ENCODE results near the gene WFIKKN1.

DNA sequence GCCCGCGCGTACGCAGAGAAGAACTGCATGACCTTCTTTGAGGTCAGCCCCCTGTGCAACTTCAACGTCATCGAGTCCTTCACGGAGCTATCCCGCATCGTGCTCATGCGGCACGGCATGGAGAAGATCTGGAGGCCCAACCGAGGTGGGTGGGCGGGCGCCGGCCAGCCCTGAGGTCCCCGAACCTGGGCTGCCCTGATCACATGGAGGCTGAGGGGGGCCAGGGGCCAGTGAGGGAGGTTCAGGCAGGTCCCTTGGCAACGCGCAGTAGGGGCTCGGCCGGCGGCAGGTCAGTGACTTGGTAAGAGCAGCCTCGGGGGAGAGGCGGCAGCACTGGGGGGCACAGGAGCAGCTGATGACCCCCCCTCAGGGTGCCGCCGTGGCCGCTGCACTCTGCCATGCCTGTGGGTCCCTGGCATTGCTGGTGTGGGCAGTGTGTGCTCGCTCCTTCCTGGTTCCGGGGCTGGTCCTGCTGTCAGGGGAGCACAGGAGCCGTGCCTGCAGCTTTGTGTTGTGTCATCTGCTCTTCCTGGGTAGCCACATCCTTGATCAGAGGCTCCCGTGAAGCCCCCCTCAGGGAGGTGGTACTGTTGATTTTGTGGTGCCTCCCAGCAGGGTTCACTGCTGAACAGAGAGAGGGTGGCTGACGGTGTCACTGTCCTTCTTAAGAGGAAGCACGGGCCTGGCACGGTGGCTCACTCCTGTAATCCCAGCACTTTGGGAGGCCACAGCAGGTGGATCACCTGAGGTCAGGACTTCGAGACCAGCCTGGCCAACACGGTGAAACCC is 4.6 kb upstream of the WFIKKN1 start:
- no peak for TF ChIP-seq ZC3H10 (CRISPR knock-in tag; IDR thresholded peaks at IDR 0.05)
- no peak for TF ChIP-seq ZNF8 (CRISPR knock-in tag; IDR thresholded peaks at IDR 0.05)
- TF ChIP-seq TOX (CRISPR knock-in tag; IDR thresholded peaks at IDR 0.05; ENCODE audit: borderline replicate concordance), result no peak
- TF ChIP-seq, protein P1, sequence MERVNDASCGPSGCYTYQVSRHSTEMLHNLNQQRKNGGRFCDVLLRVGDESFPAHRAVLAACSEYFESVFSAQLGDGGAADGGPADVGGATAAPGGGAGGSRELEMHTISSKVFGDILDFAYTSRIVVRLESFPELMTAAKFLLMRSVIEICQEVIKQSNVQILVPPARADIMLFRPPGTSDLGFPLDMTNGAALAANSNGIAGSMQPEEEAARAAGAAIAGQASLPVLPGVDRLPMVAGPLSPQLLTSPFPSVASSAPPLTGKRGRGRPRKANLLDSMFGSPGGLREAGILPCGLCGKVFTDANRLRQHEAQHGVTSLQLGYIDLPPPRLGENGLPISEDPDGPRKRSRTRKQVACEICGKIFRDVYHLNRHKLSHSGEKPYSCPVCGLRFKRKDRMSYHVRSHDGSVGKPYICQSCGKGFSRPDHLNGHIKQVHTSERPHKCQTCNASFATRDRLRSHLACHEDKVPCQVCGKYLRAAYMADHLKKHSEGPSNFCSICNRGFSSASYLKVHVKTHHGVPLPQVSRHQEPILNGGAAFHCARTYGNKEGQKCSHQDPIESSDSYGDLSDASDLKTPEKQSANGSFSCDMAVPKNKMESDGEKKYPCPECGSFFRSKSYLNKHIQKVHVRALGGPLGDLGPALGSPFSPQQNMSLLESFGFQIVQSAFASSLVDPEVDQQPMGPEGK (CRISPR knock-in tag; IDR thresholded peaks at IDR 0.05; ENCODE audit: borderline replicate concordance), result no peak
- no peak for TF ChIP-seq ARNTL (CRISPR knock-in tag; IDR thresholded peaks at IDR 0.05; ENCODE audit: borderline replicate concordance, low read depth)

Data from SK-N-SH treated with all-trans-retinoic acid at 6 μM for 48 hours (cell line).